DOHH2 (cell line): Measurements from ENCODE around the gene SLC15A1.

Experiments
- CTCF ChIP-seq: fragments of 200-600 bp; sonication (generic); IDR thresholded peaks from one replicate; pipeline ENCODE4 v1.5.1; 2014; ENCODE audit warnings: antibody characterized with exemption, mild to moderate bottlenecking, low read depth, low read length; ENCODE audit not compliant: poor library complexity, severe bottlenecking
- EZH2phosphoT487 ChIP-seq: fragments of 200-600 bp; sonication (generic); IDR thresholded peaks from 2 replicates; pipeline ENCODE4 v1.6.1; 2017; ENCODE audit warnings: borderline replicate concordance, mild to moderate bottlenecking, antibody characterized with exemption, low read length, moderate library complexity, mixed read lengths

- TF ChIP-seq CTCF: no peak
- no peak for TF ChIP-seq EZH2phosphoT487
Observed at GRCh38 chr13:98765996-98766519, 13.6 kb upstream of the SLC15A1 start.
